ENCODE measurements around the gene GAS2L2.

DNA sequence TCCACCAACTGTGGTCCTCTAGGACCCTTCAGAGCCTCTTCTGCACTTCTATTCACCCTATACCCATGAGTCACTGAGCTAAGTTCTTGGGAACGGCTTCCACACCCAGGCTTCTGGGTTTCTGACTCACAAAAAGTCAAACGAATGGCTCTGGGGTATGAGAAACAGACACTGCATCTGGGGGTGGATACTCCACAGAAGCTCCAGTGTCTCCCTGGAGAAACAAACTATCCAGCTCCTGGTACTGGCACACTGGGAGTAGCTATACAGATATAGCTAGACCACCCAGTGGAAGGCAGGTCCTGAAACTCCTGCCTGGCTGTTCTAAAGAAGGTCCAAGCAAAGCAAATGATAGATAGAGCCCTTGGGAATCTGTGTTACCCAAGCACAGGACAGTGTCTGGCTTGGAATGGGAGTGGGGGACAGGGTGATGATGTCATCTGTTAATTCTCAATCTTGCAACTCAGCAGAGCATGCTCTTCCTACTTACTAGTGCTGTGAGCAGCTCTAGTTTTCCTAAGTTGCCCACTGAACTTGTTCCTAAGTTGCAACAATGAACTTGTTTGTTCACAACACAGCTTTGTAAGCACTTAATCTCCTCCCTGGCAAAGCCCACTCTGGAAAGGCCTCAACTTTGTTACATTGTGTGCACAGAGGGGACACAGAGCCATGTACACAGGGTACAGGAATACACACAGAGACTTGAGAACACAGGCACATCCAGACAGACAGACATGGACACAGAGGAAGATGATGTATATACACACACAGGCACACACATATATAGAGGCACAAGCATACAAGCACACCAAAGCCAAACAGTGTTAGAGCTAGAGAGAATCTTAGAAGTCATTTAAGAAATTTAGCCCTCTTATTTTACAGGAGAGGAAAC is 35.7 kb upstream of the GAS2L2 start:
- TF ChIP-seq ZNF70 (CRISPR knock-in tag; IDR thresholded peaks at IDR 0.05), result no peak
- no peak for TF ChIP-seq GLIS3 (CRISPR knock-in tag; IDR thresholded peaks at IDR 0.05)
- TF ChIP-seq ZFP3 (CRISPR knock-in tag; IDR thresholded peaks at IDR 0.05), result no peak
- TF ChIP-seq CREB5 (CRISPR knock-in tag; IDR thresholded peaks at IDR 0.05; ENCODE audit: low read depth), result no peak
- TF ChIP-seq TSHZ2 (CRISPR knock-in tag; IDR thresholded peaks at IDR 0.05), result no peak
- TF ChIP-seq ZFP30 (CRISPR knock-in tag; IDR thresholded peaks at IDR 0.05), result no peak
- no peak for TF ChIP-seq PPARA (CRISPR knock-in tag; IDR thresholded peaks at IDR 0.05; ENCODE audit: borderline replicate concordance)
- TF ChIP-seq, protein P1, sequence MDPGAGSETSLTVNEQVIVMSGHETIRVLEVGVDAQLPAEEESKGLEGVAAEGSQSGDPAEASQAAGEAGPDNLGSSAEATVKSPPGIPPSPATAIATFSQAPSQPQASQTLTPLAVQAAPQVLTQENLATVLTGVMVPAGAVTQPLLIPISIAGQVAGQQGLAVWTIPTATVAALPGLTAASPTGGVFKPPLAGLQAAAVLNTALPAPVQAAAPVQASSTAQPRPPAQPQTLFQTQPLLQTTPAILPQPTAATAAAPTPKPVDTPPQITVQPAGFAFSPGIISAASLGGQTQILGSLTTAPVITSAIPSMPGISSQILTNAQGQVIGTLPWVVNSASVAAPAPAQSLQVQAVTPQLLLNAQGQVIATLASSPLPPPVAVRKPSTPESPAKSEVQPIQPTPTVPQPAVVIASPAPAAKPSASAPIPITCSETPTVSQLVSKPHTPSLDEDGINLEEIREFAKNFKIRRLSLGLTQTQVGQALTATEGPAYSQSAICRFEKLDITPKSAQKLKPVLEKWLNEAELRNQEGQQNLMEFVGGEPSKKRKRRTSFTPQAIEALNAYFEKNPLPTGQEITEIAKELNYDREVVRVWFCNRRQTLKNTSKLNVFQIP (CRISPR knock-in tag; IDR thresholded peaks at IDR 0.05; ENCODE audit: borderline replicate concordance, low read depth), result no peak
- TF ChIP-seq, protein P2, sequence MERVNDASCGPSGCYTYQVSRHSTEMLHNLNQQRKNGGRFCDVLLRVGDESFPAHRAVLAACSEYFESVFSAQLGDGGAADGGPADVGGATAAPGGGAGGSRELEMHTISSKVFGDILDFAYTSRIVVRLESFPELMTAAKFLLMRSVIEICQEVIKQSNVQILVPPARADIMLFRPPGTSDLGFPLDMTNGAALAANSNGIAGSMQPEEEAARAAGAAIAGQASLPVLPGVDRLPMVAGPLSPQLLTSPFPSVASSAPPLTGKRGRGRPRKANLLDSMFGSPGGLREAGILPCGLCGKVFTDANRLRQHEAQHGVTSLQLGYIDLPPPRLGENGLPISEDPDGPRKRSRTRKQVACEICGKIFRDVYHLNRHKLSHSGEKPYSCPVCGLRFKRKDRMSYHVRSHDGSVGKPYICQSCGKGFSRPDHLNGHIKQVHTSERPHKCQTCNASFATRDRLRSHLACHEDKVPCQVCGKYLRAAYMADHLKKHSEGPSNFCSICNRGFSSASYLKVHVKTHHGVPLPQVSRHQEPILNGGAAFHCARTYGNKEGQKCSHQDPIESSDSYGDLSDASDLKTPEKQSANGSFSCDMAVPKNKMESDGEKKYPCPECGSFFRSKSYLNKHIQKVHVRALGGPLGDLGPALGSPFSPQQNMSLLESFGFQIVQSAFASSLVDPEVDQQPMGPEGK (CRISPR knock-in tag; IDR thresholded peaks at IDR 0.05; ENCODE audit: borderline replicate concordance), result no peak
- TF ChIP-seq ISL1 (CRISPR knock-in tag; IDR thresholded peaks at IDR 0.05), result no peak
- no peak for TF ChIP-seq ARNTL (CRISPR knock-in tag; IDR thresholded peaks at IDR 0.05; ENCODE audit: borderline replicate concordance, low read depth)
- no peak for TF ChIP-seq RARB (CRISPR knock-in tag; IDR thresholded peaks at IDR 0.05)
- TF ChIP-seq CSDC2 (CRISPR knock-in tag; IDR thresholded peaks at IDR 0.05), result no peak
